Measurements from ENCODE around the gene RASGRF2.

Gene RASGRF2

DNA sequence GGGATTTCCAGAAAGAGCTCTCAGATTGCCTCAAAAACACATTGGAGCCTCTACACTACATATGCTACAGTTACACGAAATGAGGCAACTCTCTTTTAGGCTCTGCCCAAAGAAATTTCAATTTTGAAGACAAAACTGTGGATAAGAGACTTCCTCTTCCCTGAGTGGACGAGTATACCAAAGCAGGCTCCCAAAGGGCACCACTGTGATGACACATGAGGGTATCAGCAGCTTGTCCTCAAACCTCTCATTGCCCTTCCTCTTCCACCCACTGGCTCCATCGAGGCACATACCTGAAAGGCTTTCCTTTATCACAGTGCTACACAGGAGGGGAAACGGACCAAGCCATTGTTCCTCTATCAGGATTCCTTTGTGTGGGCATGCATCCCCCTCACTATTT lies 284.3 kb downstream of the RASGRF2 start:
- Histone ChIP-seq H3K4me3 (ENCODE audit: low read depth, low read length) (no peak overlapping the region), H3K36me3 (replicated peaks) (no peaks in the 10 kb centered on the region), H3K27ac (no peak overlapping the region), H3K27me3 (replicated peaks) (no peaks in the 10 kb centered on the region)
- DNase-seq, result no peak
- in situ Hi-C loops (cut with HindIII; ENCODE audit: low pct_ligation_motif_present, low sequenced_read_pairs), result no loop called here
- TF ChIP-seq, protein P1, sequence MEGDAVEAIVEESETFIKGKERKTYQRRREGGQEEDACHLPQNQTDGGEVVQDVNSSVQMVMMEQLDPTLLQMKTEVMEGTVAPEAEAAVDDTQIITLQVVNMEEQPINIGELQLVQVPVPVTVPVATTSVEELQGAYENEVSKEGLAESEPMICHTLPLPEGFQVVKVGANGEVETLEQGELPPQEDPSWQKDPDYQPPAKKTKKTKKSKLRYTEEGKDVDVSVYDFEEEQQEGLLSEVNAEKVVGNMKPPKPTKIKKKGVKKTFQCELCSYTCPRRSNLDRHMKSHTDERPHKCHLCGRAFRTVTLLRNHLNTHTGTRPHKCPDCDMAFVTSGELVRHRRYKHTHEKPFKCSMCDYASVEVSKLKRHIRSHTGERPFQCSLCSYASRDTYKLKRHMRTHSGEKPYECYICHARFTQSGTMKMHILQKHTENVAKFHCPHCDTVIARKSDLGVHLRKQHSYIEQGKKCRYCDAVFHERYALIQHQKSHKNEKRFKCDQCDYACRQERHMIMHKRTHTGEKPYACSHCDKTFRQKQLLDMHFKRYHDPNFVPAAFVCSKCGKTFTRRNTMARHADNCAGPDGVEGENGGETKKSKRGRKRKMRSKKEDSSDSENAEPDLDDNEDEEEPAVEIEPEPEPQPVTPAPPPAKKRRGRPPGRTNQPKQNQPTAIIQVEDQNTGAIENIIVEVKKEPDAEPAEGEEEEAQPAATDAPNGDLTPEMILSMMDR (IDR thresholded peaks at IDR 0.05; ENCODE audit: low read depth, low read length, missing control alignments), result no peak

DNA sequence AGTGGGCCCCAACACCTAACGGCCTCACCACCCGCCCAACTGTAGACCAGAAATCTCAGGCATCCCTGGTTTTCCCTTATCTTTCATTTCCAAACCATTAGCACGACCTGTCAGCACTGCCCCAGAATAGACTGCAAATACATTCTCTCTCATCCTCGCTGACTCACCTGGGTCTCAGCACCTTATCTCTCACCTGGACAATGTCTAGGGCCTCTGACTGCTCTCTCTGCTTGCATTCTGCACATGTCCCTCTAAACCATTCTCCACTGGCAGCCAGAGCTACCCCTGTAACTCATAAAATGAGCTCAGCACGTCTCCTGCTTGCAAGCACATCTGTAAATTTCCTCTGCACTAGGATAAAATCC lies 285.7 kb downstream of the RASGRF2 start:
- no peaks in the 10 kb centered on the region for H3K27me3 ChIP-seq (replicated peaks)
- H3K4me3 ChIP-seq (ENCODE audit: low read depth, low read length), result no peak overlapping the region
- no peak for DNase-seq
- TF ChIP-seq, protein P1 (IDR thresholded peaks at IDR 0.05; ENCODE audit: low read depth, low read length, missing control alignments), result no peak
- H3K27ac ChIP-seq, result no peak overlapping the region
- in situ Hi-C loops (cut with HindIII; ENCODE audit: low pct_ligation_motif_present, low sequenced_read_pairs), result no loop called here
- H3K36me3 ChIP-seq (replicated peaks), result no peaks in the 10 kb centered on the region

DNA sequence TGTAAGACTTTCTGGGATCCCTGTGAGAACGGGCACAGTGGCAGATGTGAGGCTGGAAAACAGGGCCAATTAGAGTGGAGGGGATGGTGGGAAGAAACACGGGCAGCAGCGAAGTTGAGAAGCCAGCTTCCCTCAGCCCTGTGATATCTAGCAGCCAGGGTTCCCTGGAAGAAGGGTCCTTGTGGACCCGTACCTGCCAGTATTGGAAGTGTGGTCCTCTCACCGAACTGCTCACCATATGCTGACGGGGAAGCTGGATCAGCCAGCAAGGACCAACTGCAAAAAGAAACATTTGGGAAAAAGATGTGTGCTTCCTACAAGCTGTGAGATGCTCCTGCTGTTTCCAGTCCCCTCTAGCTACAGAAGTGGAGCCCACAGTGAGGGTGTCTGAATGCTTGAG lies 286.5 kb downstream of the RASGRF2 start:
- DNase-seq, result no peak
- in situ Hi-C loops (cut with HindIII; ENCODE audit: low pct_ligation_motif_present, low sequenced_read_pairs), result no loop called here
- Histone ChIP-seq H3K27ac (no peak overlapping the region), H3K36me3 (replicated peaks) (no peaks in the 10 kb centered on the region), H3K27me3 (replicated peaks) (no peaks in the 10 kb centered on the region), H3K4me3 (ENCODE audit: low read depth, low read length) (no peak overlapping the region)
- TF ChIP-seq, protein P1 (IDR thresholded peaks at IDR 0.05; ENCODE audit: low read depth, low read length, missing control alignments), result no peak

DNA sequence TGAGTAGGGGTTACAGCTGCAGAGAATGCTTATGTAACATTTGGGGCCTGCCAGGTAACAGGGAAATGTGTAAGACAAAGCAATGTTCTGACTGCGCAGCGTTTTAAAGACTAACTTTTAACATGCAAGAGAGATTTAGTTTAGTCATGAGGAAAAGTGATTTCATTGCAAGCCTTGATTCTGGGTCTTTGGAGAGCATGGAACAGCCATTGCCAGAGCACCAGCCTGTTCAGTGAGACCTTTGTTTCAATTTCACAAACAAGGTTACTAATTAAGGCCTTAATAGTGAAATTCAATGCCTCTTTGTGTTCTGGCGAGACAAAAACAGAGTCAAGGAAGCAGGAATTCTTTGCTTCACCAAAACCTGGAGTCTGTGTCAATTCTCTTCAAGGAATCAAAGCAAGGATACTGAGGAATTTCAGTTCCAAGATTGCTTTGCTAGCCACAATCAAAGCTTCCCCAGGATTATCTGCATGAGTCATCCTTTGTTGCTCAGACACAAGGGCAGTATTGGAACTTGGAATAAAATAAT lies 287.3 kb downstream of the RASGRF2 start:
- no peak overlapping the region for H3K27ac ChIP-seq
- DNase-seq, result peak; percentile 48
- in situ Hi-C loops (cut with HindIII; ENCODE audit: low pct_ligation_motif_present, low sequenced_read_pairs), result no loop called here
- H3K27me3 ChIP-seq (replicated peaks), result no peaks in the 10 kb centered on the region
- TF ChIP-seq, protein P1 (IDR thresholded peaks at IDR 0.05; ENCODE audit: low read depth, low read length, missing control alignments), result no peak
- H3K4me3 ChIP-seq (ENCODE audit: low read depth, low read length), result no peak overlapping the region
- H3K36me3 ChIP-seq (replicated peaks), result no peaks in the 10 kb centered on the region

DNA sequence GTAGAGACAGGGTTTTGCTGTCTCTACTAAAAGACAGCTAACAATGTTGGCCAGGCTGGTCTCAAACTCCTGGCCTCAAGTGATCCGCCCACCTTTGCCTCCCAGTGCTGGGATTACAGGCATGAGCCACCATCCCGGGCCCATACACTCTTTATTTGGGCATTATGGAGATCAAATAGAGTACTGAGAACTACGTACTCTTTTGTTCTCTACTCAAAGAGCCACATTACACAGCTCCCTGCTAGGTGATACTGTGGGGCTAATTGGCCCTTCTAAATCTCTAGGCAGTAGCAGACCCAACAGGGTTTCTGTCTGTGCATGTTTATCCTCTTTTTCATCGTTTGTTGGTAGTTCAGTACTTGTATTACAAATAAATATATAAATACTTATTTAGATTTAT lies 289.1 kb downstream of the RASGRF2 start:
- no peak overlapping the region for H3K27ac ChIP-seq
- no peaks in the 10 kb centered on the region for H3K36me3 ChIP-seq (replicated peaks)
- no peak overlapping the region for H3K4me3 ChIP-seq (ENCODE audit: low read depth, low read length)
- H3K27me3 ChIP-seq (replicated peaks), result no peaks in the 10 kb centered on the region
- in situ Hi-C loops (cut with HindIII; ENCODE audit: low pct_ligation_motif_present, low sequenced_read_pairs), result no loop called here
- TF ChIP-seq, protein P1 (IDR thresholded peaks at IDR 0.05; ENCODE audit: low read depth, low read length, missing control alignments), result no peak
- no peak for DNase-seq

DNA sequence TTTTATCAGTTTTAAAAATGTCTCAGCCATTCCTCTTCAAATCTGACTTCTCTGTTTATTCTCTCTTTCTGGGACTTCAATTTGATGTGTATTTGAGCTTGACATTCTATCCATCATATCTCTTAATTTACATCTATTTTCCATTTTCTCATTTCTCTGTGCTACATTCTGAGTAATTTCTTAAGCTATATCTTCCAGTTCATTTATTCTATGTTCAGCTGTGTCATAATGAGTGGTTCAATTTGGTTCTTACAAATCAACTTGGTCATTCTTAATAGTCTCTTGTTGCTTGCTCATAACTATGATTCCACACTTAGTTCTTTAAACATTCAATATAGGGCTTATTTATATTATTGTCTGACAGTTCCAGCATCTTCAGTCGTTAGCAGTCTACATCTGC lies 289.8 kb downstream of the RASGRF2 start:
- no peaks in the 10 kb centered on the region for H3K36me3 ChIP-seq (replicated peaks)
- in situ Hi-C loops (cut with HindIII; ENCODE audit: low pct_ligation_motif_present, low sequenced_read_pairs), result no loop called here
- no peak overlapping the region for H3K27ac ChIP-seq
- DNase-seq, result no peak
- TF ChIP-seq, protein P1 (IDR thresholded peaks at IDR 0.05; ENCODE audit: low read depth, low read length, missing control alignments), result no peak
- no peak overlapping the region for H3K4me3 ChIP-seq (ENCODE audit: low read depth, low read length)
- H3K27me3 ChIP-seq (replicated peaks), result no peaks in the 10 kb centered on the region

All from brain microvascular endothelial cell (primary cell).